HG03066 (cell line): ENCODE data around the gene SYT7.

Experiments used
- ATAC-seq: cut with Tn5 transposase; IDR thresholded peaks from one replicate; pipeline ENCODE4 v1.9.1; 2021; ENCODE audit warnings: low read depth; ENCODE audit not compliant: unreplicated experiment

The SYT7 gene

GRCh38 chr11:61524446-61524845 is 56.4 kb downstream of the SYT7 start:
- no peak for ATAC-seq

GRCh38 chr11:61522881-61523280 is 58.0 kb downstream of the SYT7 start:
- no peak for ATAC-seq

- ATAC-seq = no peak
These were observed 62.7 kb downstream of the SYT7 start for GRCh38 chr11:61518032-61518795.

- ATAC-seq = no peak
These were observed 64.0 kb downstream of the SYT7 start for GRCh38 chr11:61516675-61517572.

- ATAC-seq = no peak
These were observed 64.7 kb downstream of the SYT7 start for GRCh38 chr11:61516191-61516590.

GRCh38 chr11:61515686-61516085 is 65.2 kb downstream of the SYT7 start:
- no peak for ATAC-seq

- ATAC-seq = no peak
These were observed 66.6 kb downstream of the SYT7 start for GRCh38 chr11:61514050-61514917.

- ATAC-seq = no peak
These were observed 67.6 kb downstream of the SYT7 start for GRCh38 chr11:61513143-61513765.

- ATAC-seq = no peak
These were observed 68.4 kb downstream of the SYT7 start for GRCh38 chr11:61512435-61512834.

- ATAC-seq = no peak
These were observed 69.5 kb downstream of the SYT7 start for GRCh38 chr11:61511383-61511782.

GRCh38 chr11:61510974-61511373 is 69.9 kb downstream of the SYT7 start:
- ATAC-seq = no peak

GRCh38 chr11:61510166-61510919 is 70.5 kb downstream of the SYT7 start:
- ATAC-seq = no peak

- ATAC-seq = no peak
These were observed 71.5 kb downstream of the SYT7 start for GRCh38 chr11:61509043-61510029.

GRCh38 chr11:61507962-61508861 is 72.7 kb downstream of the SYT7 start, which contains the start of gene LRRC10B:
LRRC10B (plus strand) TSS chr11:61508749; CDS start chr11:61508999, 250 bp downstream.
- ATAC-seq = no peak

GRCh38 chr11:61507012-61507768 is 73.7 kb downstream of the SYT7 start:
- no peak for ATAC-seq

- no peak for ATAC-seq
These were observed 75.2 kb downstream of the SYT7 start for GRCh38 chr11:61505640-61506155.
